Measurements from ENCODE around the gene SEMA3F.

GRCh38 chr3:50161320-50161719 is 6.2 kb downstream of the SEMA3F start:
- TF ChIP-seq, protein P1, sequence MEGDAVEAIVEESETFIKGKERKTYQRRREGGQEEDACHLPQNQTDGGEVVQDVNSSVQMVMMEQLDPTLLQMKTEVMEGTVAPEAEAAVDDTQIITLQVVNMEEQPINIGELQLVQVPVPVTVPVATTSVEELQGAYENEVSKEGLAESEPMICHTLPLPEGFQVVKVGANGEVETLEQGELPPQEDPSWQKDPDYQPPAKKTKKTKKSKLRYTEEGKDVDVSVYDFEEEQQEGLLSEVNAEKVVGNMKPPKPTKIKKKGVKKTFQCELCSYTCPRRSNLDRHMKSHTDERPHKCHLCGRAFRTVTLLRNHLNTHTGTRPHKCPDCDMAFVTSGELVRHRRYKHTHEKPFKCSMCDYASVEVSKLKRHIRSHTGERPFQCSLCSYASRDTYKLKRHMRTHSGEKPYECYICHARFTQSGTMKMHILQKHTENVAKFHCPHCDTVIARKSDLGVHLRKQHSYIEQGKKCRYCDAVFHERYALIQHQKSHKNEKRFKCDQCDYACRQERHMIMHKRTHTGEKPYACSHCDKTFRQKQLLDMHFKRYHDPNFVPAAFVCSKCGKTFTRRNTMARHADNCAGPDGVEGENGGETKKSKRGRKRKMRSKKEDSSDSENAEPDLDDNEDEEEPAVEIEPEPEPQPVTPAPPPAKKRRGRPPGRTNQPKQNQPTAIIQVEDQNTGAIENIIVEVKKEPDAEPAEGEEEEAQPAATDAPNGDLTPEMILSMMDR (conservative IDR thresholded peaks at IDR 0.05; ENCODE audit: low read depth, low read length), result no peak
- TF ChIP-seq EZH2 (IDR thresholded peaks at IDR 0.05; ENCODE audit: borderline replicate concordance, low read depth, low read length, poor library complexity, severe bottlenecking), result no peak

All from A673 (cell line).